H9 (cell line): ENCODE results near the gene STARD10. TPM values are rescaled to one million over a fixed set of nuclear protein-coding genes. Genes with fewer than 3 reads are reported as not detected.
A peak's percentile ranks its signal among the peaks of the same experiment; 100 is the strongest.

Source experiments
- DNase-seq: peaks from one replicate; pipeline ENCODE4 v3.0.0-alpha.2; 2017
- H2AFZ ChIP-seq: one replicate; pipeline ENCODE4 v1.6.1; 2013; ENCODE audit warnings: mild to moderate bottlenecking, low read length, control low read depth, moderate library complexity
- H2AK5ac ChIP-seq: 2 replicates; pipeline ENCODE4 v1.6.1; 2013; ENCODE audit warnings: low read length, control low read depth, mixed read lengths; ENCODE audit not compliant: insufficient read length
- H2BK120ac ChIP-seq: one replicate; pipeline ENCODE4 v1.6.1; 2013; ENCODE audit warnings: low read depth, mild to moderate bottlenecking, low read length, control low read depth, inconsistent platforms; ENCODE audit not compliant: poor library complexity, severe bottlenecking
- H2BK12ac ChIP-seq: 2 replicates; pipeline ENCODE4 v1.6.1; 2013; ENCODE audit warnings: low read length, control low read depth, mixed read lengths, low read depth; ENCODE audit not compliant: insufficient read length
- H2BK15ac ChIP-seq: 2 replicates; pipeline ENCODE4 v1.6.1; 2013; ENCODE audit warnings: low read depth, low read length, control low read depth
- H2BK20ac ChIP-seq: one replicate; pipeline ENCODE4 v1.6.1; 2013; ENCODE audit warnings: low read depth, mild to moderate bottlenecking, low read length, control low read depth, inconsistent platforms; ENCODE audit not compliant: poor library complexity, severe bottlenecking
- H2BK5ac ChIP-seq: 2 replicates; pipeline ENCODE4 v1.6.1; 2013; ENCODE audit warnings: low read length, control low read depth, mixed read lengths; ENCODE audit not compliant: insufficient read length
- H3K14ac ChIP-seq: 2 replicates; pipeline ENCODE4 v1.6.1; 2013; ENCODE audit warnings: low read length, control low read depth; ENCODE audit not compliant: insufficient read depth
- H3K18ac ChIP-seq: 2 replicates; pipeline ENCODE4 v1.6.1; 2013; ENCODE audit warnings: low read depth, mild to moderate bottlenecking, mixed read lengths, low read length, control low read depth; ENCODE audit not compliant: insufficient read length
- H3K23ac ChIP-seq: 2 replicates; pipeline ENCODE4 v1.6.1; 2013; ENCODE audit warnings: low read length, control low read depth, mixed read lengths, low read depth; ENCODE audit not compliant: insufficient read length
- H3K23me2 ChIP-seq: 2 replicates; pipeline ENCODE4 v1.6.1; 2013; ENCODE audit warnings: low read depth, mild to moderate bottlenecking, mixed read lengths, low read length, control low read depth; ENCODE audit not compliant: insufficient read length, poor library complexity, severe bottlenecking
- H3K27ac ChIP-seq: 2 replicates; pipeline ENCODE4 v1.5.1; 2013; ENCODE audit warnings: low read length, control low read depth, mixed read lengths, low read depth; ENCODE audit not compliant: insufficient read length
- H3K27me3 ChIP-seq: 2 replicates; pipeline ENCODE4 v1.6.1; 2013; ENCODE audit warnings: low read length, control low read depth, inconsistent platforms; ENCODE audit not compliant: insufficient read depth
- H3K4ac ChIP-seq: 2 replicates; pipeline ENCODE4 v1.6.1; 2013; ENCODE audit warnings: low read depth, mild to moderate bottlenecking, control low read depth, inconsistent platforms, low read length, moderate library complexity
- H3K4me1 ChIP-seq: 2 replicates; pipeline ENCODE4 v1.6.1; 2013; ENCODE audit warnings: low read length, control low read depth, inconsistent platforms; ENCODE audit not compliant: insufficient read depth
- H3K4me2 ChIP-seq: 2 replicates; pipeline ENCODE4 v1.6.1; 2013; ENCODE audit warnings: low read length, control low read depth, mixed read lengths; ENCODE audit not compliant: insufficient read length, insufficient read depth
- H3K56ac ChIP-seq: 2 replicates; pipeline ENCODE4 v1.6.1; 2013; ENCODE audit warnings: low read depth, mild to moderate bottlenecking, mixed read lengths, low read length, control low read depth; ENCODE audit not compliant: insufficient read length
- H3K79me1 ChIP-seq: 2 replicates; pipeline ENCODE4 v1.6.1; 2013; ENCODE audit warnings: low read depth, mild to moderate bottlenecking, moderate library complexity, low read length, control low read depth, inconsistent platforms; ENCODE audit not compliant: insufficient read depth, poor library complexity, severe bottlenecking
- H3K79me2 ChIP-seq: 2 replicates; pipeline ENCODE4 v1.6.1; 2013; ENCODE audit warnings: low read length, control low read depth, inconsistent platforms; ENCODE audit not compliant: insufficient read depth
- H3K9ac ChIP-seq: 2 replicates; pipeline ENCODE4 v1.6.1; 2013; ENCODE audit warnings: low read length, control low read depth, mixed read lengths; ENCODE audit not compliant: insufficient read length; ENCODE audit errors: extremely low read depth
- H3K9me3 ChIP-seq: one replicate; pipeline ENCODE4 v1.6.1; 2013; ENCODE audit warnings: low read depth, low read length, inconsistent platforms; ENCODE audit not compliant: control insufficient read depth
- H3T11ph ChIP-seq: one replicate; pipeline ENCODE4 v1.6.1; 2013; ENCODE audit warnings: mild to moderate bottlenecking, low read length, control low read depth, inconsistent platforms
- H4K20me1 ChIP-seq: one replicate; pipeline ENCODE4 v1.6.1; 2013; ENCODE audit not compliant: control insufficient read depth, insufficient read length, insufficient read depth
- H4K5ac ChIP-seq: 2 replicates; pipeline ENCODE4 v1.6.1; 2013; ENCODE audit warnings: low read depth, mild to moderate bottlenecking, mixed read lengths, low read length, control low read depth; ENCODE audit not compliant: insufficient read length
- H4K8ac ChIP-seq: replicated peaks from 2 replicates; pipeline ENCODE4 v1.6.1; 2013; ENCODE audit warnings: low read length, control low read depth, mixed read lengths, low read depth; ENCODE audit not compliant: insufficient read length
- H4K91ac ChIP-seq: 2 replicates; pipeline ENCODE4 v1.6.1; 2013; ENCODE audit warnings: low read depth, mild to moderate bottlenecking, moderate library complexity, mixed read lengths, low read length, control low read depth; ENCODE audit not compliant: insufficient read length
- H3K27ac Mint-ChIP-seq, 3 experiments: 2 replicates in 2 of 3; 3 replicates in 1 of 3; pipeline ENCODE4 v1.8.0; 2020 to 2021; ENCODE audit warnings: mixed read lengths in 3 of 3, mild to moderate bottlenecking in 1 of 3, moderate library complexity in 1 of 3
- H3K27me3 Mint-ChIP-seq: 2 replicates; pipeline ENCODE4 v1.8.0; 2021; ENCODE audit warnings: low read depth, mild to moderate bottlenecking, moderate library complexity, mixed read lengths
- H3K36me3 Mint-ChIP-seq, 3 experiments: 2 replicates in 2 of 3; 3 replicates in 1 of 3; pipeline ENCODE4 v1.8.0; 2020 to 2021; ENCODE audit warnings: low read depth in 3 of 3, mixed read lengths in 3 of 3; ENCODE audit not compliant: insufficient read depth in 1 of 3
- H3K4me1 Mint-ChIP-seq, 2 experiments: 2 replicates each; pipeline ENCODE4 v1.8.0; 2020; ENCODE audit warnings: mixed read lengths in 2 of 2
- H3K4me3 Mint-ChIP-seq, 2 experiments: 2 replicates in 1 of 2; 3 replicates in 1 of 2; pipeline ENCODE4 v1.8.0; 2020 to 2021; ENCODE audit warnings: mild to moderate bottlenecking in 2 of 2, mixed read lengths in 2 of 2, moderate library complexity in 1 of 2
- H3K9me3 Mint-ChIP-seq, 2 experiments: 2 replicates in 1 of 2; 3 replicates in 1 of 2; pipeline ENCODE4 v1.8.0; 2020; ENCODE audit warnings: mild to moderate bottlenecking in 2 of 2, mixed read lengths in 2 of 2, moderate library complexity in 1 of 2
- WGBS: extraction: QIAGEN DNeasy Blood & Tissue Kit; methylation state at CpG from one replicate; pipeline ENCODE4 v1.1.7; 2013; ENCODE audit warnings: missing lambda C conversion rate, low lambda C conversion rate, mixed read lengths; ENCODE audit not compliant: insufficient read length; ENCODE audit errors: extremely low coverage; 5-methylcytosine and 5-hydroxymethylcytosine counted together
- total RNA-seq: library from RNA; stranded (reverse); gene quantifications from 2 replicates; pipeline ENCODE4 v1.2.1, GENCODE V29; 2021
- TF ChIP-seq, protein P1 (sequence below): fragments of 200-600 bp; sonication (generic); conservative IDR thresholded peaks from 3 replicates; pipeline ENCODE4 v1.8.0; 2021; ENCODE audit warnings: antibody characterized with exemption, mild to moderate bottlenecking

The STARD10 gene
- total RNA-seq, 1 experiment from 2014 or later = 24.4 TPM

- Histone ChIP-seq H4K91ac (no peak overlapping the region), H3K79me1 (no peaks in the 10 kb centered on the region), H2BK12ac (no peak overlapping the region), H4K5ac (no peak overlapping the region), H3K4me2 (no peak overlapping the region), H2BK20ac (no peak overlapping the region), H3K4ac (no peak overlapping the region), H3T11ph (no peak overlapping the region), H3K9ac (no peak overlapping the region), H3K9me3 (no peaks in the 10 kb centered on the region), H3K27ac (no peak overlapping the region), H3K79me2 (no peaks in the 10 kb centered on the region), H2BK5ac (no peak overlapping the region), H3K27me3 (no peaks in the 10 kb centered on the region), H4K20me1 (no peaks in the 10 kb centered on the region), H3K4me1 (peaks cover under 1% of the 10 kb centered on the region; the same call in 1 of the 2 replicates), H3K23ac (no peak overlapping the region), H3K23me2 (peaks cover 4% of the 10 kb centered on the region), H3K18ac (no peak overlapping the region), H2BK15ac (no peak overlapping the region), H2AK5ac (no peak overlapping the region), H4K8ac (no peak overlapping the region), H3K14ac (no peak overlapping the region; the same call in 1 of the 2 replicates), H3K56ac (no peak overlapping the region), H2AFZ (no peak overlapping the region), H2BK120ac (no peak overlapping the region)
- Mint-ChIP-seq H3K27ac (peak overlapping the region in 1 of 3 experiments; percentile 94; a peak in 1 of 7 replicates), H3K4me1 (peaks cover 10 to 25% of the 10 kb centered on the region in 2 experiments), H3K27me3 (peaks cover 15% of the 10 kb centered on the region), H3K4me3 (peak overlapping the region in 1 of 2 experiments; percentile 36; a peak in 1 of 5 replicates), H3K9me3 (no peaks in the 10 kb centered on the region), H3K36me3 (no peaks in the 10 kb centered on the region; a peak in 1 of 7 replicates)
- TF ChIP-seq, protein P1, sequence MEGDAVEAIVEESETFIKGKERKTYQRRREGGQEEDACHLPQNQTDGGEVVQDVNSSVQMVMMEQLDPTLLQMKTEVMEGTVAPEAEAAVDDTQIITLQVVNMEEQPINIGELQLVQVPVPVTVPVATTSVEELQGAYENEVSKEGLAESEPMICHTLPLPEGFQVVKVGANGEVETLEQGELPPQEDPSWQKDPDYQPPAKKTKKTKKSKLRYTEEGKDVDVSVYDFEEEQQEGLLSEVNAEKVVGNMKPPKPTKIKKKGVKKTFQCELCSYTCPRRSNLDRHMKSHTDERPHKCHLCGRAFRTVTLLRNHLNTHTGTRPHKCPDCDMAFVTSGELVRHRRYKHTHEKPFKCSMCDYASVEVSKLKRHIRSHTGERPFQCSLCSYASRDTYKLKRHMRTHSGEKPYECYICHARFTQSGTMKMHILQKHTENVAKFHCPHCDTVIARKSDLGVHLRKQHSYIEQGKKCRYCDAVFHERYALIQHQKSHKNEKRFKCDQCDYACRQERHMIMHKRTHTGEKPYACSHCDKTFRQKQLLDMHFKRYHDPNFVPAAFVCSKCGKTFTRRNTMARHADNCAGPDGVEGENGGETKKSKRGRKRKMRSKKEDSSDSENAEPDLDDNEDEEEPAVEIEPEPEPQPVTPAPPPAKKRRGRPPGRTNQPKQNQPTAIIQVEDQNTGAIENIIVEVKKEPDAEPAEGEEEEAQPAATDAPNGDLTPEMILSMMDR = no peak
- no peak for DNase-seq
- WGBS = no CpG with 5 or more reads among the region's 7 CpGs
Observed at GRCh38 chr11:72776844-72777754, 16.7 kb downstream of the STARD10 start.
